Measurements from ENCODE around the gene FBXO11.
"Not testable (repeated sequence)": the region's sequence is repeated elsewhere in the genome, so short reads cannot be mapped to it uniquely, and the experiment has no call there.

FBXO11 gene

DNA sequence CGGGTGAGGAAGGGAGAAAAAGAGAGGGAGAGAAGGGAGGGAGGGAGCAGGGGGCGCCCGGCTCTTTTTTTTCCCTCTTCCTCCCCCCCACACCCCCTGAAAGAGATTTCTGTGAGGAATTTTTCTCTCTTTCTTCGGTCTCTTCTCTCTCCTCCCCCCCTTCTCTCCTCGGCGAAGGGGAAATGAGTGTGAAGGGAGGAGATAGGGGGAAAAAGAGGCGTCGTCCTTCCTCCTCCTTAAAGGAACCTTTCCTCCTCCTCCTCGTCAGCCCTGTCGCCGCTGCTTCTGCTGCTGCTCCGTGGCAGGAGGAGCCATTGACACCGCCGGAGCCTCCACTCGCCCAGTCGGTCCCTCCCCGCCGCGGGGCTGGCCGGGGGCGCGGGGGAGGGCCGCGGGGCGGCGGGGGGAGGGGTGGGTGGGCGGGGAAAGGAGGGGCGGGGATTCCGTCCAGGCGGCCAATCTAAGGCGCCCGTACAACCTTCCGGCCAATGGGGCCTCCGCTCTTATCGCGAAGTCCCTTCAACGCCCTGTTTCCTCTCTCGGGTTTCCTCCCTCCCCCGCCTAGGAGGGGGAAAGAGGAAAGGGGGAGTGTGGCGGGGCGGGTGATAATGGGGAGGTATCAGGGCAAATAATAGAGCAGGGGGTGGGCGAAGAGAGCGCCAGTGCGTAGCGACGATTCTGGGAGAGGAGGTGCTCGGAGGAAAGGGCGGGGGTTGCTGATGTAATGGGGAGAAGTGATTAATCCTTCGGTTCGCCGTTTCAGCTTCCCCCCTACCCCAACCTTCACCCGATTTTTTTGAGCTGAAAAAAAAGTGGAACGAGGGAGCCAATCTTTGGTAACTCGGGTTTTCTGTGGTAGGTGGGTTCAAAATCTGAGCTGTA, at the start of gene FBXO11:
FBXO11 (minus strand) TSS at position 342 of the 882 bp plus-strand sequence. CDS start 778 bp downstream, outside the sequence.
- peak; percentile 81 for DNase-seq

DNA sequence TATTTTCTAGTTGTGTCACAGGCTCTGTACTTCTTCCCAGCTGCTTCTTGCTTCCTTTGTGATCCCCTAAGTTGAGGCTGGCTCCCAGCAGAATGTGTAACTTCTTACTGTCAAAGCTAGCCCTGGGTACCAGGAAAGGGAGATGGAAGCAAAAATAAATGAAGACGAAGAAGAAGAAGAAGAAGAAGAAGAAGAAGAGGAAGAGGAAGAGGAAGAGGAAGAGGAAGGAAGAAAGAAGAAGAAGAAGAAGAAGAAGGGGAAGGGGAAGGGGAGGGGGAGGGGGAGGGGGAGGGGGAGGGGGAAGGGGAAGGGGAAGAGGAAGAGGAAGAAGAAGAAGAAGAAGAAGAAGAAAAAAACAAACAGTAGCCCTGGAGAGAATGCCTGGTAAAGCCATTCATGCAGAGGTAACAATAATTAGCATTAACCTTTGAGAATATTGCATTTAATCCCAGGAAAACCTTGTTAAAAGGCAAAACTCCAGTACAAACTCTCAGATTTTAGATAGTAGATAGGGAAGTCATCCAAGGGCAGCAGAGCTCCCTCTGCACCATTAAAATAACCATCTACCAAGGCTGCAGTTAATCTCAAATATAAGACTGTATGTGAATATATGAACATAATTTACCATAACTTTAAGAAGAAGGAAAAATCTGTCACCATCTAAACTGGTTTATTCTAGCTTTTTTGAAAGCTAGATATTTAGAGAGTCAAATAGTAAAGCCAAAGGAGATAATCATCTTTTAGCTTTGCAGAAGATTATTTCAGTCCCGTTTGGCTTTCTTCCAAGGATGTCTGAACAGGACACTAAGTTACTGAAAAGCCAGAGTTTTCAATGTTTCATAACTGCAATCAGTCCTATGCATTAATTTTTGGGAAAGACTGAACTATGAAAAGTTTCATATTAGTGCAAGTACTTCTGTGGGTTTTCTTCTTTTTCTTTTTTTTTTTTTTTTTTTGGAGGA, 44.3 kb upstream of the FBXO11 start:
- no peak for DNase-seq

- DNase-seq: no peak
These were observed 40.3 kb upstream of the FBXO11 start for GRCh38 chr2:47946593-47946992.

DNA sequence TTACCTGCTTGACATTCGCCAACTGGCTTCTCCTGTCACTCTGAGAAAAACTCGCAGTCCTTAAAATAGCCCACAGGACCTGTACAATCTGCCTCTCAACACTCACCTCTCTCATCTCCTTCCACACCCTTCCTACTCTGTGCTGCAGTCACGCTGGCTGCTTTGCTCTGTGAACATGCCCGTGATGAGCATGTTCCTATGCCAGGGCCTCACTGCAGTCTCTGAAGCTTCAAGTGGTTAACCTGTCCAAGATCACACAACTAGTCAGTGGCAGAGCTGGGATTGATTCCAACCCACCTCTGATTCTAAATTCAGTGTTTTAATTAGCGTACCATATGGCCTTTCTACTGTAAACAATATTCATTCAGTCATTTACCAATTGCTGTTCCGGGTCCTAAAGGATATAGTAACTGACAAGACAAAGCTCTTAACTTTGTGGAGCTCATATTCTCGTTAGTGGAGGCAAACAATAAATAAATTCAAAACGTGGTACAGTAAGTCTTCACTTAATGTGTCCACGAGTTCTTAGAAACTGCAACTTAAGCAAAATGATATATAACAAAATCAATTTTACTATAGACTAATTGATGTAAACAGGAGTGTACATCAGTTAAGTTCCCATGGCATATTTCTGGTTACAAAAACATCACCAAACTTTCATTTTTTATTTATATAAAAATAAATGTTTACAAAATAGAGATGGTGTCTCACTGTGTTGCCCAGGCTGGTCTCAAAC, 38.9 kb upstream of the FBXO11 start:
- no peak for DNase-seq

DNA sequence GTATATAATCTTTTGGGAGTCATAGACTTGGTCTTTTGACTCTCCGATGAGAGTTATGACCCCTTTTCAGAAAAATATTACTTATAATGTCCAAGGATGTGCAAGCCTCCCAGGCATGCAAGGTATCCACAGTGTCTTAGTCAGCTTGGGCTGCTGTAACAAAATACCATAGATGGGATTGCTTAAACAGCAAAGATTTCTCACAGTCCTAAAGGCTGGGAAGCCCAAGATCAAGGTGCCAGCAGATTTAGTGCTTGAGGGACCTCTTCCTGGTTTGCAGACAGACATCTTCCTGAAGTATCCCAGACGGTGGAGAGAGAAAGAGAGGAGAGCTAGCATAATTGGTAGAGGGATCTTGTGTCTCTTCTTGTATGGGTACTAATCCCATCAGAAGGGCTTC, 35.6 kb upstream of the FBXO11 start:
- DNase-seq: no peak

DNA sequence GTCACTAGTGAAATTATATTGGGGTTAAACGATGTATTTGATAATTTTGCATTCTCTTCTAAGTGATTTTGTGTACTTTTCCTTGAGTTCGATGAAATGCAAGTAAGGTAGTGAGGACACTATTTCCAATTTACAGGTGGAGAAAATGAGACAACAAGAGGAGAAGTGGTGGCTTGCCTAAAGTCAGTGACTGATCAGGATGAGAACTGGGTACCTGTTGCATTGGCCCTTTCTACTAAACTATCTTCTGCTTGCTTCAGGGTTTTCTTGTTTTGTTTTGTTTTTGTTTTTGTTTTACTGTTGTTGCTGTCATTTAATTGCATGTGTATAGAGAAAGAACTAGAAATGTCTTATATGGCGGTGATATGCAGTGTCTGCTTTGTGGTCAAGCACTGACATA, 31.4 kb upstream of the FBXO11 start:
- no peak for DNase-seq

DNA sequence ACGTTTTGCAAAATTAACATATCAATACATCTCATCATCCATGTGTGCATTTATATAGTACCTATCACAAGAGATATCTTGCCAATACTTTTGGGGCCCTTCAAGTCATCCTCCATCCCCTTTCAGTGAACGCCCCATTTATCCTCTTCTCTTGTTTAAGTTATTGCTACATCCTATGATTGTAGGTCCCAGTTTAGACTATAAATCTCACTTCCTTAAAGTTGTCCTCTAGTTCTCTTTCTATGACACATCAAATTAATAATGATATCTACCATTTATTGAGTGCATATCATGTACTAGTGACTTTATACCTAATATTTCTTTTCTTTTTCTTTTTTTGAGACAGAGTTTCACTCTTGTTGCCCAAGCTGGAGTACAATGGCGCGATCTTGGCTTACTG, 28.8 kb upstream of the FBXO11 start:
- no peak for DNase-seq

GRCh38 chr2:47918043-47918442, 11.7 kb upstream of the FBXO11 start:
- no peak for DNase-seq

- no peak for DNase-seq
These were observed 11.1 kb upstream of the FBXO11 start for GRCh38 chr2:47917276-47917961.

GRCh38 chr2:47916412-47916811, 10.1 kb upstream of the FBXO11 start:
- DNase-seq: no peak

DNA sequence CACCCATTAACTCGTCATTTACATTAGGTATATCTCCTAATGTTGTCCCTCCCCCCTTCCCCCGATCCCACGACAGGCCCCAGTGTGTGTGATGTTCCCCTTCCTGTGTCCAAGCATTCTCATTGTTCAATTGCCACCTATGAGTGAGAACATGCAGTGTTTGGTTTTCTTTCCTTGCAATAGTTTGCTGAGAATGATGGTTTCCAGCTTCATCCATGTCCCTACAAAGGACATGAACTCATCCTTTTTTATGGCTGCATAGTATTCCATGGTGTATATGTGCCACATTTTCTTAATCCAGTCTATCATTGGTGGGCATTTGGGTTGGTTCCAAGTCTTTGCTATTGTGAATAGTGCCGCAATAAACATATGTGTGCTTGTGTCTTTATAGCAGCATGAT, 4.4 kb upstream of the FBXO11 start:
- not testable (repeated sequence) for DNase-seq

DNA sequence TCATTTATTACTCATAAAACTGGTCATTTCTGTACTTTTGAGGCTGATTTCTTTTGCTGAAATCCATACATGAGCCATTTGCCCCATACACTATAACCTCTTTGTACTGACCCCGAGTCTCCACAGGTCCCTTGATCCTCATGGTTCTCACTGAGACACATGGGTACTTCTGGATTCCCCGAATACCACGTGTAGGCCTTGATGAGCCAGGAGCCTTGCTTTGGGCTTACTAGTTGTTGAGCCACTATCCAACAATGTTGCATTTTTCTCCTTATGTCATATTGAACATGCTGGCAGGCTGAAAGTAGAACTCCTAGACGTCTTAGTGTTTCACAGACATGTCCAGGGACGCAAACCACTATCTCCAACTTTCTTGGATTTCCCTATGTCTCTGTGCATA, 2.4 kb upstream of the FBXO11 start:
- DNase-seq: no peak

DNA sequence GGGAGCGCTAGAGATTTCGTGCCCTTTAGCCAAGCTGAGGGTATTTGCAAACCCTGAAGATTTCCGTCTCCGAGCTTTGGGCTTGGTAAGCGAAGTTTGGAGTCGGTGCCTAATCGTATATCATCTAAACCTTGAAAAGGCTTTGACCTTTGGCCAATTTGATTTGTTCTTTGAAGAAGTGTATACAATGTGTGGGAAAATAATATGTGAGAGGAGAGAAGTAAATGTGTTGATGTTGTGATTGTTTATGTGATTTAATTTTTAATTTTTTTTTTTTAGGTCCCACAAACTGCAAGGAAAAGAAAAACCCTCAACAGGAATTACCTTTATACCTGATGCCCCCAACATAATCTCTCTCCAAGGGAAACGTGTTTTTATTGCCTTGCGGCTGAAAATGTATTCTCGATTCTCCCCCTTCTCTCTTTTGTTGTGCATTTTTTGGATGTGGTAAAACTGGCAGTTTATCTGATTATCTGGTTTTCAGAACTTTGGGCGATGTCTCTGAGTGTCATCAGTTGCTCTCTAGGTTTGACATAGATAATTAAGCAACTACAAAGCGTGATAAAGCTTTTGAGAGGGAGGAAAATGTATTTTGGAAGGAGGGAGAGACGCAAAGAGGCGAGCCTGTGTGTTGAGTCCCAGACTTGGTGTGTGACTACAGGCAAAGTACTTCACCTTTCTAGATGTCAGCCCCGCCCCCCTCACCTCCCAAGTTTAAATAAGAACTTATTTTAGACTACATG, 912 bp upstream of the FBXO11 start:
- DNase-seq: no peak

DNA sequence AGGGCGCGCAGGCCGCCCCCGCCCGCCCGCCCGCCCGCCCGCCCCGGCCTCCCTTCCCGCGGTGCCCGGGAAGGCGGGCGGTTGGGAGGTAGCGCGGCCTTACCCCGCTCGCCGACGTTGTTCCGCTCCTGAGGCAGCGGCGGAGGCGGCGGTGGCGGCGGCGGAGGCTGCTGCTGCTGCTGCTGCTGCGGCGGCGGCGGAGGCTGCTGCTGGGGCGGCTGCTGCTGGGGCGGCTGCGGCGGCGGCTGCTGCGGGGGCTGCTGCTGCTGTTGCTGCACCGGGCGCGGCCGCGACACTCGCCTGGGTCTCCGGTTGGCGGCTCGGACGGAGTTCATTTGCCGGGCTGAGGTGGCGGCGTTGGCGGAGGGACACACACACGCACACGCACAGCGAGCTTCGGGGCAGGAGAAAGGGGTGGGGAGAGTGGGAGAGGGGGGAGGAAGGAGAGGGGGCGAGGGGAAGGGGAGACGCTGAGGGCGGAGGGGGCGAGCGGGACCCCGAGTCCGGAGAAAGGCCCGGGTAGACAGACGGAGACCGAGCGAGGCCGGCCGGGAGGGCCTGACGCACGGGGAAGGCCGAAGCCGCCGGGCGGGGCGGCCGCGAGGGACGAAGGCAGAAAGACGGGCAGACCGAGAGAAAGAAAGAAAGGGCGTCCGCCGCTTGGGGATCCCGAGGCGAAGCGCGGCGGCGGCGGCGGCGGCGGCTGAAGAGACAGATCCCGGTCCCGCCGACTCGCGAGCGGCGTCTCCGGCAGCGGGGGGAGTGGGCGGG, 727 bp downstream of the FBXO11 start:
- DNase-seq: peak; percentile 27

- no peak for DNase-seq
These were observed 2.4 kb downstream of the FBXO11 start for GRCh38 chr2:47903781-47904490.

DNA sequence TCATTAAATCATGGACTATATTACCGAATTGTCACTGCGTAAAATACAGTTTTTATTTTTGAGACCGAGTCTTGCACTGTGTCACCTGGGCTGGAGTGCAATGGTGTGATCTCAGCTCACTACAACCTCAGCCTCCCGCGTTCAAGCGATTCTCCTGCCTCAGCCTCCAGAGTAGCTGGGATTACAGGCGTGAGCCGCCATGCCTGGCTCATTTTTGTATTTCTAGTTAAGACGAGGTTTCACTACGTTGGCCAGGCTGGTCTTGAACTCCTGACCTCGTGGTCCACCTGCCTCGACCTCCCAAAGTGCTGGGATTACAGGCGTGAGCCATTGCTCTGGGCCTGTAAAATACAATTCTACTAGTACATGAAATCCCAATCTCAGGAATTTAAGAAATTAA, 4.4 kb downstream of the FBXO11 start:
- not testable (repeated sequence) for DNase-seq

- no peak for DNase-seq
These were observed 5.4 kb downstream of the FBXO11 start for GRCh38 chr2:47900857-47901256.

- no peak for DNase-seq
These were observed 6.1 kb downstream of the FBXO11 start for GRCh38 chr2:47899915-47900816.
